Pancreas (tissue), 10 donors: ENCODE measurements around the gene GLCCI1. TPM values are rescaled to one million over a fixed set of nuclear protein-coding genes. Genes with fewer than 3 reads are reported as not detected.
"Not testable (repeated sequence)": the region's sequence is repeated elsewhere in the genome, so short reads cannot be mapped to it uniquely, and the experiment has no call there.

Experiments used
- ATAC-seq, 4 donors: fragments of 200-7000 bp; cut with Tn5 transposase; one replicate each; pipeline versions ENCODE4 v1.8.0 to v1.9.1; 2020; ENCODE audit warnings: mild to moderate bottlenecking in 4 of 4, moderate library complexity in 4 of 4
- DNase-seq, 6 donors: peaks; one replicate each; pipeline ENCODE4 v3.0.0-alpha.2; 2020
- FAIRE-seq: peaks from 2 replicates; lab custom pipeline; 2012; peaks lifted over from hg19 to GRCh38; lab: Jason Lieb, UNC
- H3K27ac ChIP-seq, 4 donors: fragments of 200-600 bp; sonication (generic); 1 replicate in 3 of 4; 2 replicates in 1 of 4; pipeline versions ENCODE4 v1.5.0 to v1.8.0; 2020
- H3K27me3 ChIP-seq, 4 donors: fragments of 200-600 bp; one replicate each; pipeline ENCODE4 v1.8.0; 2021
- H3K36me3 ChIP-seq, 3 donors: fragments of 200-600 bp; sonication (generic) in 1 of 3; one replicate each; pipeline versions ENCODE4 v1.5.0 to v1.8.0; 2020 to 2021
- H3K4me1 ChIP-seq, 3 donors: fragments of 200-600 bp; one replicate each; pipeline ENCODE4 v1.8.0; 2021
- H3K4me3 ChIP-seq, 4 donors: fragments of 200-600 bp; sonication (generic) in 2 of 4; one replicate each; pipeline versions ENCODE4 v1.5.0 to v1.8.0; 2020 to 2021
- H3K9me3 ChIP-seq, 4 donors: fragments of 200-600 bp; one replicate each; pipeline ENCODE4 v1.8.0; 2021
- WGBS, 2 donors: extraction: QIAGEN DNeasy Blood & Tissue Kit; methylation state at CpG; one replicate each; pipeline ENCODE4 v1.1.7; 2013; 5-methylcytosine and 5-hydroxymethylcytosine counted together
- intact Hi-C, 3 donors: fragments of 100-400 bp; cut with DNase I; formaldehyde crosslinking; loops; one replicate each; pipeline versions ENCODE4 v1.11.1 to v1.14.2; 2022
- polyA plus RNA-seq, 2 donors: library from polyadenylated mRNA; stranded (reverse); fragments of 200-250 nt; gene quantifications; one replicate each; pipeline ENCODE4 v1.2.3, GENCODE V29; 2013
- total RNA-seq, 6 donors: library from RNA; stranded (reverse); fragmentation: NEBNext Ultra II Directional in 4 of 6; extraction: Animal tissue kit (Norgen Biotek cat#: 25700) in 4 of 6; gene quantifications; one replicate each; pipeline versions ENCODE4 v1.2.1 to v1.2.4, GENCODE V29; 2021 to 2023
- TF ChIP-seq, protein P1 (sequence below), 4 donors: fragments of 200-600 bp; sonication (generic) in 3 of 4; IDR thresholded peaks; one replicate each; pipeline versions ENCODE4 v1.5.0 to v1.8.0; 2021; ENCODE audit warnings: antibody characterized with exemption in 4 of 4
- donor health status: healthy with polysubstance abuse.
- donor health status: DM: no; HTN: no; CAD: no; lungs with moderate emphysema.
- donor health status: DM: no; HTN: no; CAD: no.
- donor health status: control.
- donor health status: control.
- donor health status: Bipolar disorder and iron deficiency.
- donor health status: DM: yes; HTN: yes; CAD: no.
- donor health status: DM: no; HTN: no; CAD: no.
- donor health status: DM: no; HTN: no; CAD: no.
- donor health status: DM: yes; HTN: yes; CAD: no.

The GLCCI1 gene
- total and polyA plus RNA-seq, 8 donors, result 2.0 to 7.4 (median 2.6) TPM

DNA sequence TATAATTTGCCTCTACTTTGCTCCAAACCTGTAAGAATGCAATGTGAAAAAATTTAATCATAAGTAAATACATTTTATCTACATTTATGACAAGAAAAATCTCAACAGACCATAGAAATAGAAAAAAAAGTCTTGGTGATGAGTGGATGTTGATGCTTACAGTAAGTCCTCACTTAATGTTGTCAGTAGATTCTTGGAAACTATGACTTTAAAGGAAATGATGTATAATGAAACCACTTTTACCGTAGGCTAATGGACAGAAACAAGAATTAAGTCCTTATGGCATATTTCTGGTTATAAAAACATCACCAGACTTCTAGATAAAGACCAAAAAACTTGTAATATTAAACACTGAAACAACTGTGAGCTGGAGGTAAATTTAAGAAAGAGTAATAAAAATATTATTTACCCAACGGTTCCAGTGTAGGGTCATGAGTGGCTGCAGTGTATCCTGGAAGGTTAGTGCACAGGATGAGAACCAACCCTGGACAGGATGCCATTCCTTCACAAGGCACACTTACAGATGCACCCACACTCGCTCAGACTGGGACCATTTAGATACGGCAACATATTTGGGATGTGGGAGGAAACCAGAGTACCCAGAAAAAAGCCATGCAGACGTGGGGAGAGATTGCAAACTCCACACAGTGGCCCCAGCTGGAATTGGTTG is 76.3 kb downstream of the GLCCI1 start:
- H3K36me3 ChIP-seq, result no peaks in the 10 kb centered on the region
- H3K9me3 ChIP-seq, result no peaks in the 10 kb centered on the region
- intact Hi-C loops, result no loop called here
- no peak for FAIRE-seq
- no peak for DNase-seq
- no peaks in the 10 kb centered on the region for H3K4me1 ChIP-seq
- no peak for ATAC-seq
- TF ChIP-seq, protein P1, sequence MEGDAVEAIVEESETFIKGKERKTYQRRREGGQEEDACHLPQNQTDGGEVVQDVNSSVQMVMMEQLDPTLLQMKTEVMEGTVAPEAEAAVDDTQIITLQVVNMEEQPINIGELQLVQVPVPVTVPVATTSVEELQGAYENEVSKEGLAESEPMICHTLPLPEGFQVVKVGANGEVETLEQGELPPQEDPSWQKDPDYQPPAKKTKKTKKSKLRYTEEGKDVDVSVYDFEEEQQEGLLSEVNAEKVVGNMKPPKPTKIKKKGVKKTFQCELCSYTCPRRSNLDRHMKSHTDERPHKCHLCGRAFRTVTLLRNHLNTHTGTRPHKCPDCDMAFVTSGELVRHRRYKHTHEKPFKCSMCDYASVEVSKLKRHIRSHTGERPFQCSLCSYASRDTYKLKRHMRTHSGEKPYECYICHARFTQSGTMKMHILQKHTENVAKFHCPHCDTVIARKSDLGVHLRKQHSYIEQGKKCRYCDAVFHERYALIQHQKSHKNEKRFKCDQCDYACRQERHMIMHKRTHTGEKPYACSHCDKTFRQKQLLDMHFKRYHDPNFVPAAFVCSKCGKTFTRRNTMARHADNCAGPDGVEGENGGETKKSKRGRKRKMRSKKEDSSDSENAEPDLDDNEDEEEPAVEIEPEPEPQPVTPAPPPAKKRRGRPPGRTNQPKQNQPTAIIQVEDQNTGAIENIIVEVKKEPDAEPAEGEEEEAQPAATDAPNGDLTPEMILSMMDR (IDR thresholded peaks at IDR 0.05), result no peak
- H3K27ac ChIP-seq, result no peak overlapping the region
- 94 to 95% methylated on average over 5 of the region's 5 CpGs for WGBS, 2 donors
- no peaks in the 10 kb centered on the region for H3K27me3 ChIP-seq
- H3K4me3 ChIP-seq, result no peak overlapping the region

DNA sequence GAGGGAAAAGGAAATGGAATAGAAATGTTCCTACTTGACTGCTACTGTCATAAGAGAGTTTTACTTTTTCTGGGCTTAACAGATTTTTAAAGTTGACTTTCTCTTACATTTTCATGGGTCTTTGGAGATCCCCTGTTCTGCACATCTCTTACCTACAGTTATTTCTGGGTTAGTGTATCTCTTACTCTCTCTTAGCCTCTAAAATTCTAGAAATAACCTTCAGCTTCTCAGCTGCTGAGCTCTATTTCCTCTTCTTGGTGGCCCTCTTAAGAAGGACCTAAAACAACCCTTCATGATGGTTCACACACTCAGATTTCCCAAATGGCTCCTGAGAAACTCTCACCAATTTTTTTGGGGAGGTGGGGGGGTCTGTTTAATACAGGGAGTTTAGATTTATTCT is 79.5 kb downstream of the GLCCI1 start:
- H3K9me3 ChIP-seq, H3K27ac ChIP-seq, ATAC-seq, DNase-seq, H3K36me3 ChIP-seq, H3K27me3 ChIP-seq, FAIRE-seq, H3K4me3 ChIP-seq, H3K4me1 ChIP-seq, intact Hi-C loops: not testable (repeated sequence)

DNA sequence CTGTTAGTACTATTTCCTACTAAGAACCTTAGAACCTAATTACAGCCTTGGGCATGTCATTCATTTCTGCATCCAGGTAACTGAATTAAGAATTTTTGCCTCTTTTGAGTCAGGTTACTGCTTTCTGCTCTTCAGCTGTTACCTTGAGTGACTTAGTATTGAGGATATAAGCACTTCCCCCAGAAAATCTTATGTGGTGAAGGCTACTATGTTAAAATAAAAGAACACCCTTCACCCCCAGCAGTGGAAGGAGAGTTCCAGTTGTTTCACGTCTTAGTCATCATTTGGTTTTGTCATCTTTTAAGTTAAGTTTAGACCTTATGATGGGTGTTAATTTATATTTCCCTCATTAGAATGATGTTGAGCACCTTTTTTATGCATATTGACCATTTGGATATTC is 82.8 kb downstream of the GLCCI1 start:
- TF ChIP-seq, protein P1 (IDR thresholded peaks at IDR 0.05), result no peak
- H3K9me3 ChIP-seq, result no peaks in the 10 kb centered on the region
- FAIRE-seq (no peak), DNase-seq (no peak), ATAC-seq (no peak)
- H3K27ac ChIP-seq, result no peak overlapping the region
- intact Hi-C loops, result no loop called here
- no peaks in the 10 kb centered on the region for H3K4me1 ChIP-seq
- H3K4me3 ChIP-seq, result no peak overlapping the region
- WGBS, 2 donors, result 93 to 94% methylated on average over 1 of the region's 1 CpG
- no peaks in the 10 kb centered on the region for H3K36me3 ChIP-seq
- no peaks in the 10 kb centered on the region for H3K27me3 ChIP-seq

DNA sequence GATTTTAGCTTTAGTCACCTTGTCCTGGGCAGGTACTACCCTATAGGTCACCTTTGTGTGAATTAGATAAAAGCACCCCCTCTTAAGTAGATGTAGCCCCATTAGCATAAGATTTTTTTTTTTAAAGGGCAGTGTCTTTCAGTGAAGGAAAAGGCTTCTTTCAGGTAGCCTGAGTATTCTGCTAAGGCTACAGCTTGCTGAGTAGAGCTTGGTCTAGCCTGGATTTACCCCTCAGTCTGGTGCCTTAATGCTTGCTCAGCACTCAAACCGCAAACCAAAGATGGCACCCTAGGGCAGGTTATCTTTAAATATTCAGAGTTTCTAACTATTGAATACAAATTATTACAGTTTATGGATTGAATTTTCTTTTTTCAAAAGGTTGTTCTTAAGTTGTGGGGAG is 83.4 kb downstream of the GLCCI1 start:
- H3K4me3 ChIP-seq, result no peak overlapping the region
- no peaks in the 10 kb centered on the region for H3K9me3 ChIP-seq
- no peak overlapping the region for H3K27ac ChIP-seq
- intact Hi-C loops, result no loop called here
- H3K27me3 ChIP-seq, result no peaks in the 10 kb centered on the region
- 97 to 100% methylated on average over 1 of the region's 1 CpG for WGBS, 2 donors
- no peaks in the 10 kb centered on the region for H3K36me3 ChIP-seq
- no peak for FAIRE-seq
- no peak for DNase-seq
- TF ChIP-seq, protein P1 (IDR thresholded peaks at IDR 0.05), result no peak
- H3K4me1 ChIP-seq, result no peaks in the 10 kb centered on the region
- ATAC-seq, result no peak

DNA sequence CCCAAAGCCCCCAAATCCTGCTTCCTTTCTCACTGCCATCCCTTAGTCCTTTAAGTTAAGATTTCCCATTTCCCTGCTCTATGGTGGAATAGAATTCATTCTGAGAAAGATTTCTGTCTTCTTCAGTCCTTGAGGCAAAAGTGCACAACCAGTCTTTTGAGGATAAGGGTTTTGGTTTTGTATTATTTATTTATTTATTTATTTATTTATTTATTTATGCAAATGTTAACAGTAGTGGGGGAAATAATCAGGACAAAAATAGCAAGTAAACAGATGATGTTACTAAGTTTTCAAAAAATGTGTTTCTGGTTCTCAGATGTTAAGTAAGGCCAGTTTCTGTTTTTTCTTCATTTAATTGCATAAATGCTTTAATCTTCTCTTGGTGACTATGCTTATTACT is 84.2 kb downstream of the GLCCI1 start:
- no peak for ATAC-seq
- H3K9me3 ChIP-seq, result no peaks in the 10 kb centered on the region
- H3K27me3 ChIP-seq, result no peaks in the 10 kb centered on the region
- no peak for DNase-seq
- no peak for FAIRE-seq
- intact Hi-C loops, result no loop called here
- no peak overlapping the region for H3K27ac ChIP-seq
- TF ChIP-seq, protein P1 (IDR thresholded peaks at IDR 0.05), result no peak
- no peak overlapping the region for H3K4me3 ChIP-seq
- no peaks in the 10 kb centered on the region for H3K36me3 ChIP-seq
- no peaks in the 10 kb centered on the region for H3K4me1 ChIP-seq
